Measurements from ENCODE around the gene GNAO1.

GRCh38 chr16:56365552-56365951, 174.3 kb downstream of the GNAO1 start:
- TF ChIP-seq CTCF (IDR thresholded peaks at IDR 0.05) (no peak), POLR2A (IDR thresholded peaks at IDR 0.05) (no peak)
